A549 (cell line): ENCODE results near the gene CLEC19A. TPM values are rescaled to one million over a fixed set of nuclear protein-coding genes. Genes with fewer than 3 reads are reported as not detected.

Experiments used
- ATAC-seq, 2 experiments: fragments of 200-7000 bp in 1 of 2; fragments of >200 bp in 1 of 2; cut with Nextera tagmentation in 1 of 2; cut with Tn5 transposase in 1 of 2; 3 replicates each; pipeline versions ENCODE4 v1.8.0 to v1.9.1; 2018 to 2020; ENCODE audit warnings: mild to moderate bottlenecking in 1 of 2, moderate library complexity in 1 of 2
- CTCF ChIA-PET: fragments of 300-600 bp; sonication (Branson Sonifier 250); formaldehyde crosslinking; extraction: SDS; loops from one replicate; lab custom pipeline; 2021; ENCODE audit warnings: antibody characterized with exemption, inconsistent platforms; lab: Yijun Ruan, JAX
- POLR2A ChIA-PET: fragments of 350-600 bp; formaldehyde crosslinking; extraction: SDS; loops from one replicate; lab custom pipeline; 2021; ENCODE audit warnings: antibody characterized with exemption, inconsistent platforms; lab: Yijun Ruan, JAX
- DNase-seq, 2 experiments: peaks; one replicate each; pipeline versions ENCODE4 v3.0.0 to v3.0.0-alpha.2; 2011 to 2016; ENCODE audit warnings: low read depth in 1 of 2, low spot score in 1 of 2
- FAIRE-seq: peaks from 2 replicates; lab custom pipeline; 2011; peaks lifted over from hg19 to GRCh38; lab: Jason Lieb, UNC
- H3K27ac ChIP-seq, 2 experiments: fragments of >200 bp; sonication (Bioruptor Twin); formaldehyde crosslinking; 3 replicates each; pipeline ENCODE4 v1.5.1; 2016 to 2017
- H3K4me1 ChIP-seq: fragments of >200 bp; sonication (Bioruptor Twin); formaldehyde crosslinking; 3 replicates; pipeline ENCODE4 v1.6.1; 2016
- H3K4me2 ChIP-seq: fragments of >200 bp; sonication (Bioruptor Twin); formaldehyde crosslinking; 3 replicates; pipeline ENCODE4 v1.6.1; 2016
- H3K4me3 ChIP-seq: fragments of >200 bp; sonication (Bioruptor Twin); formaldehyde crosslinking; 3 replicates; pipeline ENCODE4 v1.5.1; 2016
- H3K9me3 ChIP-seq: fragments of >200 bp; sonication (Bioruptor Twin); formaldehyde crosslinking; 3 replicates; pipeline ENCODE4 v1.6.1; 2016
- CHD4 ChIP-seq: fragments of 200-600 bp; sonication (generic); IDR thresholded peaks from 2 replicates; pipeline ENCODE4 v1.6.1; 2016; ENCODE audit warnings: antibody characterized with exemption, mild to moderate bottlenecking, borderline replicate concordance
- EP300 ChIP-seq, 2 experiments: fragments of >200 bp; sonication (Bioruptor Twin); formaldehyde crosslinking; IDR thresholded peaks; 2 replicates in 1 of 2; 3 replicates in 1 of 2; pipeline ENCODE4 v1.6.1; 2016 to 2017
- ESRRA ChIP-seq: fragments of 150-350 bp; IDR thresholded peaks from 2 replicates; pipeline ENCODE4 v1.6.1; 2014; ENCODE audit warnings: mild to moderate bottlenecking, low read length, borderline replicate concordance
- GATA3 ChIP-seq: IDR thresholded peaks from 2 replicates; pipeline ENCODE4 v1.6.1; 2012; ENCODE audit warnings: borderline replicate concordance
- HEYL ChIP-seq: fragments of 250-450 bp; sonication (Bioruptor Pico); IDR thresholded peaks from 2 replicates; pipeline ENCODE4 v1.8.0; 2021; ENCODE audit warnings: mild to moderate bottlenecking, moderate library complexity
- HOXA7 ChIP-seq: fragments of 250-450 bp; sonication (Bioruptor Pico); IDR thresholded peaks from 2 replicates; pipeline ENCODE4 v1.5.0; 2020; ENCODE audit warnings: mild to moderate bottlenecking, moderate library complexity
- JUN ChIP-seq, 2 experiments: fragments of >200 bp; sonication (Bioruptor Twin); formaldehyde crosslinking; IDR thresholded peaks; 2 replicates in 1 of 2; 3 replicates in 1 of 2; pipeline ENCODE4 v1.6.1; 2016 to 2017
- JUNB ChIP-seq: fragments of >200 bp; sonication (Bioruptor Twin); formaldehyde crosslinking; IDR thresholded peaks from 2 replicates; pipeline ENCODE4 v1.6.1; 2016
- MYC ChIP-seq: IDR thresholded peaks from 2 replicates; pipeline ENCODE4 v1.6.1; 2012; ENCODE audit warnings: mild to moderate bottlenecking, inconsistent platforms, low read length, improper control_type of control experiment, borderline replicate concordance
- NPAS2 ChIP-seq: fragments of 250-450 bp; sonication (Bioruptor Pico); IDR thresholded peaks from 2 replicates; pipeline ENCODE4 v1.8.0; 2022; ENCODE audit warnings: mild to moderate bottlenecking, moderate library complexity, borderline replicate concordance
- POLR2A ChIP-seq: IDR thresholded peaks from 2 replicates; pipeline ENCODE4 v1.6.1; 2012; ENCODE audit warnings: mild to moderate bottlenecking, low read length
- RAD21 ChIP-seq, 2 experiments: fragments of >200 bp in 1 of 2; sonication (Bioruptor Twin) in 1 of 2; formaldehyde crosslinking in 1 of 2; IDR thresholded peaks in 1 of 2; conservative IDR thresholded peaks in 1 of 2; 2 replicates in 1 of 2; 3 replicates in 1 of 2; pipeline ENCODE4 v1.6.1; 2012 to 2018; ENCODE audit warnings: inconsistent platforms in 1 of 2
- RFX5 ChIP-seq: fragments of 450-650 bp; IDR thresholded peaks from 2 replicates; pipeline ENCODE4 v1.7.1; 2014; ENCODE audit warnings: antibody characterized with exemption, mild to moderate bottlenecking, moderate library complexity
- SMC3 ChIP-seq: fragments of >200 bp; sonication (Bioruptor Twin); formaldehyde crosslinking; IDR thresholded peaks from 3 replicates; pipeline ENCODE4 v1.6.1; 2018; ENCODE audit warnings: inconsistent platforms
- TFCP2L1 ChIP-seq: fragments of 250-450 bp; sonication (Bioruptor Pico); IDR thresholded peaks from 2 replicates; pipeline ENCODE4 v1.5.0; 2021; ENCODE audit warnings: mild to moderate bottlenecking
- TP53 ChIP-seq: fragments of 250-450 bp; sonication (Bioruptor Pico); IDR thresholded peaks from 2 replicates; pipeline ENCODE4 v1.5.0; 2021; ENCODE audit warnings: mild to moderate bottlenecking, moderate library complexity
- ZFP36 ChIP-seq: fragments of 450-650 bp; IDR thresholded peaks from 2 replicates; pipeline ENCODE4 v1.6.1; 2014; ENCODE audit warnings: borderline replicate concordance; ENCODE audit not compliant: partially characterized antibody
- WGBS: methylation state at CpG from one replicate; pipeline ENCODE4 v1.1.6; 2017; ENCODE audit errors: missing lambda C conversion rate; 5-methylcytosine and 5-hydroxymethylcytosine counted together
- polyA plus RNA-seq, 4 experiments: library from polyadenylated mRNA; depleted of rRNA in 3 of 4; stranded (reverse); fragments of >200 nt; fragmentation: RNase III in 1 of 4; extraction: RNeasy Plus Mini Kit Qiagen cat#74134 plus additional on column Dnase treatment in 1 of 4; gene quantifications; 2 replicates in 3 of 4; 3 replicates in 1 of 4; pipeline ENCODE4 v1.2.3, GENCODE V29; 2011 to 2017
- TF ChIP-seq, protein P1 (sequence below): IDR thresholded peaks from 2 replicates; pipeline ENCODE4 v1.6.1; 2012
- TF ChIP-seq, protein P2 (sequence below): fragments of >200 bp; sonication (Bioruptor Twin); formaldehyde crosslinking; IDR thresholded peaks from 3 replicates; pipeline ENCODE4 v1.5.1; 2016
- TF ChIP-seq, protein P3 (sequence below): IDR thresholded peaks from 2 replicates; pipeline ENCODE4 v1.6.1; 2012

Gene CLEC19A
- polyA plus RNA-seq, 2 of the 4 experiments (the other 2 are of a cell fraction) = 0.09 to 0.49 TPM

DNA sequence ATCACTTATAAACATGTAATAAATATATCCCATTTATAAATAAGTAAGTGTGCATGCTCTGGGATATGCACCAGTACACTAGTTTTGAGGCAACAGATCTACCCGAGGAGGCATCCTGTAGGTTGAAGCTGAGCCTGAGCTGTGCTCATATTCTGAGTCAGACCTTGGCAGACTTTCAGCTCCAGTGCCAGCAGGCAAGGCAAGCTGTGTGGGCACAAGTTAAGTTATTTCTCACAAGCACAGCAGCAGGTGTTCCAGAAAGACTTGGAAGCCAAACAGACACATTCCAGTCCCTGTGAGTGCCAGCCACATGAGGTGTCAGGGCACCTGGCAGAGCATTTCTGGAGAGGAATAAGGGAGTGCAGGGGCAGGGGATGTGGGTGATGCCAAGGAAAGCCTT lies 1.3 kb upstream of the CLEC19A start:
- FAIRE-seq (peak; percentile 65), DNase-seq (peak; percentile 58 to 72), ATAC-seq (peak; percentile 91 to 94)
- ChIA-PET POLR2A (no interaction called here), CTCF (interaction anchor here (0.8 to 1.7 kb wide), 5 partner anchors 12 to 151 kb away, joined by 3 to 5 read pairs (median 4); no protein-coding TSS in a partner anchor)
- Histone ChIP-seq H3K9me3 (no peaks in the 10 kb centered on the region), H3K4me2 (peak overlapping the region; percentile 54), H3K4me1 (peaks cover 28% of the 10 kb centered on the region), H3K4me3 (no peak overlapping the region), H3K27ac (peak overlapping the region; percentile 31 to 81; a peak in 4 of 6 replicates)
- WGBS = 14% methylated on average over 1 of the region's 1 CpG
- peak in 1 of 2 experiments; percentile 24; a peak in 1 of 5 replicates for TF ChIP-seq EP300 (IDR thresholded peaks at IDR 0.05)
- TF ChIP-seq, protein P1, sequence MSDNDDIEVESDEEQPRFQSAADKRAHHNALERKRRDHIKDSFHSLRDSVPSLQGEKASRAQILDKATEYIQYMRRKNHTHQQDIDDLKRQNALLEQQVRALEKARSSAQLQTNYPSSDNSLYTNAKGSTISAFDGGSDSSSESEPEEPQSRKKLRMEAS = 0 out of 2 replicates have a peak, but pooled peaks have one; percentile 29
- peak; percentile 11; the same call in 1 of the 2 replicates for TF ChIP-seq GATA3
- TF ChIP-seq TFCP2L1 (CRISPR knock-in tag) = no peak
- TF ChIP-seq JUNB = 0 out of 2 replicates have a peak, but pooled peaks have one; percentile 39
- 0 out of 5 replicates have a peak, but pooled peaks of 1 of the 2 experiments have one; percentile 1 for TF ChIP-seq RAD21 (conservative IDR thresholded peaks at IDR 0.05 in 1 of 2, IDR thresholded peaks at IDR 0.05 in 1 of 2)

DNA sequence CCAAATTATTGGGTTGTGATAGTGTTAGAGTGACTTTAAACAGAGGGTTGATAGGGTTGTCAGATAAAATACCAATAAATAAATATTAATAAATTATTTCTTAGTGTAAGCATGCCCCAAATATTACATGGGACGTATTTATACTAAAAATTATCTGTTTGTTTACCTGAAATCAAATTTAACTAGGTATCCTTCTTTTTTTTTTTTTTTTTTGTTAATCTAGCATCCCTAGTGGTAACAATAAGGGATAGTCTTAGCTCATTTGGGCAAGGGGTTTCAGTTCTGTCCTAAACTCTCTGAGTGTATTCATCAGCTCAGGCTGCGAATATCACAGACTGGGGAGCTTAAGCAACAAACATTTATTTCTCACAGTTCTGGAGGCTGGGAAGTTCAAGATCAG lies 1.3 kb downstream of the CLEC19A start:
- TF ChIP-seq CHD4 (no peak), HOXA7 (CRISPR knock-in tag) (no peak), ESRRA (no peak)
- TF ChIP-seq, protein P1 = no peak
- ATAC-seq (no peak), FAIRE-seq (no peak), DNase-seq (no peak)
- no peak overlapping the region for H3K27ac ChIP-seq
- peaks cover 37% of the 10 kb centered on the region for H3K4me1 ChIP-seq
- no peak overlapping the region for H3K4me2 ChIP-seq
- CTCF ChIA-PET = interaction anchor here (1.1 to 1.2 kb wide), 2 partner anchors 11 to 216 kb away, joined by 3 read pairs; no protein-coding TSS in a partner anchor
- no peaks in the 10 kb centered on the region for H3K9me3 ChIP-seq
- H3K4me3 ChIP-seq = no peak overlapping the region
- 76% methylated on average over 2 of the region's 2 CpGs for WGBS
- POLR2A ChIA-PET = interaction anchor here (0.6 kb wide), 1 partner anchor 68 kb away, joined by 3 read pairs; no protein-coding TSS in a partner anchor

DNA sequence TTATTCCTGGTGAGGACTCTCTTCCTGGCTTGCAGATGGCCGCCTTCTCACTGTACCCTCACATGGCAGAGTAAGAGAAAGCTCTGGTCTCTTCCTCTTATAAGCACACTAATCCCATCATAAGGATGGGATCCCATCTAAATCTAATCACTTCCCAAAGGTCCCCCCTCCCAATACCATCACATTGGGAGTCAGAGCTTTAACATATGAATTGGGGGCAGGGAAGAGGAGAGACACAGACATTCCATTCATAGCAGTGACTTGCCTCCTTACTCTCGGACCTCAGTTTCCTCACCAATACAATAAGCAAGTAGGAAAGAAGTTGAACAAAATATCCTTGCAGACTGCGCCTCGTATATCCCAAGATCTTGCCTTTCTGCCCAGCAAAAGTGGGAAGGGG lies 1.7 kb downstream of the CLEC19A start:
- CTCF ChIA-PET = interaction anchor here (1.2 kb wide), 1 partner anchor 215 kb away, joined by 3 read pairs; no protein-coding TSS in a partner anchor
- ATAC-seq (no peak), DNase-seq (no peak), FAIRE-seq (no peak)
- H3K4me1 ChIP-seq = peaks cover 38% of the 10 kb centered on the region
- WGBS = 85% methylated on average over 4 of the region's 4 CpGs
- TF ChIP-seq POLR2A = no peak
- TF ChIP-seq, protein P2, sequence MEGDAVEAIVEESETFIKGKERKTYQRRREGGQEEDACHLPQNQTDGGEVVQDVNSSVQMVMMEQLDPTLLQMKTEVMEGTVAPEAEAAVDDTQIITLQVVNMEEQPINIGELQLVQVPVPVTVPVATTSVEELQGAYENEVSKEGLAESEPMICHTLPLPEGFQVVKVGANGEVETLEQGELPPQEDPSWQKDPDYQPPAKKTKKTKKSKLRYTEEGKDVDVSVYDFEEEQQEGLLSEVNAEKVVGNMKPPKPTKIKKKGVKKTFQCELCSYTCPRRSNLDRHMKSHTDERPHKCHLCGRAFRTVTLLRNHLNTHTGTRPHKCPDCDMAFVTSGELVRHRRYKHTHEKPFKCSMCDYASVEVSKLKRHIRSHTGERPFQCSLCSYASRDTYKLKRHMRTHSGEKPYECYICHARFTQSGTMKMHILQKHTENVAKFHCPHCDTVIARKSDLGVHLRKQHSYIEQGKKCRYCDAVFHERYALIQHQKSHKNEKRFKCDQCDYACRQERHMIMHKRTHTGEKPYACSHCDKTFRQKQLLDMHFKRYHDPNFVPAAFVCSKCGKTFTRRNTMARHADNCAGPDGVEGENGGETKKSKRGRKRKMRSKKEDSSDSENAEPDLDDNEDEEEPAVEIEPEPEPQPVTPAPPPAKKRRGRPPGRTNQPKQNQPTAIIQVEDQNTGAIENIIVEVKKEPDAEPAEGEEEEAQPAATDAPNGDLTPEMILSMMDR = no peak
- TF ChIP-seq NPAS2 (CRISPR knock-in tag) = no peak
- no peak for TF ChIP-seq JUN (IDR thresholded peaks at IDR 0.05)
- no peak for TF ChIP-seq SMC3
- no peak for TF ChIP-seq RFX5
- TF ChIP-seq HEYL (CRISPR knock-in tag) = no peak
- no peak for TF ChIP-seq TP53 (CRISPR knock-in tag)
- TF ChIP-seq MYC = no peak
- no peak for TF ChIP-seq ZFP36
- TF ChIP-seq, protein P3, sequence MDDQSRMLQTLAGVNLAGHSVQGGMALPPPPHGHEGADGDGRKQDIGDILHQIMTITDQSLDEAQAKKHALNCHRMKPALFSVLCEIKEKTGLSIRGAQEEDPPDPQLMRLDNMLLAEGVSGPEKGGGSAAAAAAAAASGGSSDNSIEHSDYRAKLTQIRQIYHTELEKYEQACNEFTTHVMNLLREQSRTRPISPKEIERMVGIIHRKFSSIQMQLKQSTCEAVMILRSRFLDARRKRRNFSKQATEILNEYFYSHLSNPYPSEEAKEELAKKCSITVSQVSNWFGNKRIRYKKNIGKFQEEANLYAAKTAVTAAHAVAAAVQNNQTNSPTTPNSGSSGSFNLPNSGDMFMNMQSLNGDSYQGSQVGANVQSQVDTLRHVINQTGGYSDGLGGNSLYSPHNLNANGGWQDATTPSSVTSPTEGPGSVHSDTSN = no peak
- no peak overlapping the region for H3K4me3 ChIP-seq
- no peak overlapping the region for H3K27ac ChIP-seq
- POLR2A ChIA-PET = interaction anchor here (0.6 kb wide), 2 partner anchors 67 to 487 kb away, joined by 3 to 16 read pairs; no protein-coding TSS in a partner anchor
- no peaks in the 10 kb centered on the region for H3K9me3 ChIP-seq
- H3K4me2 ChIP-seq = no peak overlapping the region
